HuH-7 (cell line): ENCODE measurements around the gene RGS6.
"Not testable (repeated sequence)": the region's sequence is repeated elsewhere in the genome, so short reads cannot be mapped to it uniquely, and the experiment has no call there.

Experiments
- DNase-seq: peaks from one replicate; pipeline ENCODE4 v3.0.0; 2011; ENCODE audit warnings: low spot score

RGS6 gene

GRCh38 chr14:72451054-72451972 is 519.1 kb downstream of the RGS6 start:
- DNase-seq = no peak

GRCh38 chr14:72452774-72453173 is 520.5 kb downstream of the RGS6 start:
- DNase-seq = no peak

- no peak for DNase-seq
These were observed 522.3 kb downstream of the RGS6 start for GRCh38 chr14:72454388-72455160.

GRCh38 chr14:72457641-72458040 is 525.4 kb downstream of the RGS6 start:
- no peak for DNase-seq

GRCh38 chr14:72462056-72462455 is 529.8 kb downstream of the RGS6 start:
- no peak for DNase-seq

- no peak for DNase-seq
These were observed 531.1 kb downstream of the RGS6 start for GRCh38 chr14:72463291-72463866.

GRCh38 chr14:72464226-72464625 is 532.0 kb downstream of the RGS6 start:
- no peak for DNase-seq

- DNase-seq = no peak
These were observed 534.1 kb downstream of the RGS6 start for GRCh38 chr14:72466325-72466724.

- DNase-seq = no peak
These were observed 539.1 kb downstream of the RGS6 start for GRCh38 chr14:72471346-72471745.

- DNase-seq = no peak
These were observed 540.6 kb downstream of the RGS6 start for GRCh38 chr14:72472845-72473244.

- no peak for DNase-seq
These were observed 544.6 kb downstream of the RGS6 start for GRCh38 chr14:72476657-72477499.

- not testable (repeated sequence) for DNase-seq
These were observed 545.3 kb downstream of the RGS6 start for GRCh38 chr14:72477578-72477977.

- no peak for DNase-seq
These were observed 546.3 kb downstream of the RGS6 start for GRCh38 chr14:72478471-72478893.

GRCh38 chr14:72479461-72479931 is 547.3 kb downstream of the RGS6 start:
- DNase-seq = no peak

- DNase-seq = no peak
These were observed 548.4 kb downstream of the RGS6 start for GRCh38 chr14:72480464-72481243.

- DNase-seq = no peak
These were observed 551.1 kb downstream of the RGS6 start for GRCh38 chr14:72483311-72483710.

- DNase-seq = no peak
These were observed 553.5 kb downstream of the RGS6 start for GRCh38 chr14:72485695-72486094.

GRCh38 chr14:72488514-72488913 is 556.3 kb downstream of the RGS6 start:
- DNase-seq = no peak

GRCh38 chr14:72492196-72492595 is 560.0 kb downstream of the RGS6 start:
- no peak for DNase-seq

GRCh38 chr14:72495668-72496067 is 563.4 kb downstream of the RGS6 start:
- DNase-seq = no peak

- no peak for DNase-seq
These were observed 566.4 kb downstream of the RGS6 start for GRCh38 chr14:72498646-72499045.
